ENCODE measurements around the gene MSANTD3.

The MSANTD3 gene

DNA sequence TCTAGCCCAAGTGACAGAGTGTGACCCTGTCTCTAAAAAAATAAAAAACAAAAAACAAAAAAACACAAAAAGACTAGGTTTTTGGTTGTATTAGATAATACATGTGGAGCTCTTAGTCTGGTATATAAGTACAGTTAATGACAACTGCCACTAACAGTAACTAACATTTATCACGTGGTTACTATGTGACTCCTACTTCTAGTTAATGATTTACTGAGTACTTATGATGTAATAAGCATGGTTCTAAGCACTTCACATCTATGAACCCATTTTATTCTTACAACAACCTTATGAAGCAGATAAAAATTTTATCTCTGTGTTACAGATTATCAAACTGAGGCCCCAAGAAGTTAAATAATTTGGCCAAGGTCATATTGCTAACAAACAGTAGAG lies 39.9 kb downstream of the MSANTD3 start:
- no peak for DNase-seq

DNA sequence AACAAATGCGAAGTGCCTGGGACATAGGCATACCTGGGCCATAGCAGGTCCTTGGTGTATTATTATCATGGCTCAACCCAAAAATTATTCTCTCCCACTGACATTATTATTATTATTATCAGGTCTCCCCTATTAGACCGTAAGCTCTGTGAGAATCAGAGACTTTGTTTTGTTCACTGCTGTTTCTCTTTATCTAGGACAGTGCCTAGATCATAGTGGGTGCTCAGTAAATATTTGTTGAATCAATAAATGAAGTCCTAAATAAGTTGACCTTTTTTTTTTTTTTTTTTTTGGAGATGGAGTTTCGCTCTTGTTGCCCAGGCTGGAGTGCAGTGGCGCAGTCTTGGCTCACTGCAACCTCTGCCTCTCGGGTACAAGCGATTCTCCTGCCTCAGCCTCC lies 41.1 kb downstream of the MSANTD3 start:
- no peak for DNase-seq

DNA sequence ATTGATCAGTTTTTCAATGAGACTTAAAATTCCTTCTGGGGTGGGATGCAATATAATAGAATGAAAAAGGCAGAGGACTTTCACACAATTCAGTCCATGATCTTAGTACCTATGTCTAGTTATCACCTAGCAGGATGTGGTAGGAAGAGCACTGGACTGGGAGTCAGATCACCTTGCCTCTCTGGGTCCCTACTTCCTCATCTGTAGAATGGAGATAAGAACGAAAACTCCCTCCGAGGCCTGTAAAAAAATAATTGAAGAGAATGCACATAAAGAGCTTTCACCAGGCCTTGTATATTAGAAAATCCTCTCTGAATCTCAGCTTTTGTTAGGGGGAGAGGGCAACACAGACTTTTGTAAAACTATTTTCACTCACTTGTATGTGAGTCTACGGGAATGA lies 45.3 kb downstream of the MSANTD3 start:
- DNase-seq: no peak

DNA sequence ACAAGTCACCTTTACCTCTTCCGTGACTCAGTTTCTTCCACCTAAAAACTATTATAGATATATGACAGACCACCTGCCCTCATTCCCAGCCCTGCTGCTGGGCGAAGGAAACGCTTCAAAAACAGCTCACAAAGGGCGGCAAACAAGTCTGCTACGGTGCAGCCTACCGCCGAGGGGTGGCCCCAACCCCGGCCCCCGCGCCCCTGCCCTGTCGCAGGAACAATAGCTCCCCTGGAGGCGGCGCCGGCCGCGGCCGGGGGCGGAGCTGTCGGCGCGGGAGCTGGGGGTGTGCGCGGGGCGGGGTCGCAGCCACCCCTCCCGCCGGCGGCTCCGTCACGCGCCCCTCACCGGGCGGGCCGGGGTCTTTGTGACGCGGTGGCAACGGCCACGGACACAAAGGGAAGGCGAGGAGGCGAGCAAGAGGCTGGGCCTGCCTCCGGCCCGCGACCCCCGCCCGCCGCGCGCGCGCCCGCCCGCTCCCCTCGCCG lies 45.9 kb downstream of the MSANTD3 start, which contains the start of gene TMEFF1:
Gene TMEFF1, plus strand, starts transcription at position 362 of the 488 bp plus-strand sequence. CDS start 396 bp downstream, outside the sequence.
- DNase-seq: peak; percentile 57

DNA sequence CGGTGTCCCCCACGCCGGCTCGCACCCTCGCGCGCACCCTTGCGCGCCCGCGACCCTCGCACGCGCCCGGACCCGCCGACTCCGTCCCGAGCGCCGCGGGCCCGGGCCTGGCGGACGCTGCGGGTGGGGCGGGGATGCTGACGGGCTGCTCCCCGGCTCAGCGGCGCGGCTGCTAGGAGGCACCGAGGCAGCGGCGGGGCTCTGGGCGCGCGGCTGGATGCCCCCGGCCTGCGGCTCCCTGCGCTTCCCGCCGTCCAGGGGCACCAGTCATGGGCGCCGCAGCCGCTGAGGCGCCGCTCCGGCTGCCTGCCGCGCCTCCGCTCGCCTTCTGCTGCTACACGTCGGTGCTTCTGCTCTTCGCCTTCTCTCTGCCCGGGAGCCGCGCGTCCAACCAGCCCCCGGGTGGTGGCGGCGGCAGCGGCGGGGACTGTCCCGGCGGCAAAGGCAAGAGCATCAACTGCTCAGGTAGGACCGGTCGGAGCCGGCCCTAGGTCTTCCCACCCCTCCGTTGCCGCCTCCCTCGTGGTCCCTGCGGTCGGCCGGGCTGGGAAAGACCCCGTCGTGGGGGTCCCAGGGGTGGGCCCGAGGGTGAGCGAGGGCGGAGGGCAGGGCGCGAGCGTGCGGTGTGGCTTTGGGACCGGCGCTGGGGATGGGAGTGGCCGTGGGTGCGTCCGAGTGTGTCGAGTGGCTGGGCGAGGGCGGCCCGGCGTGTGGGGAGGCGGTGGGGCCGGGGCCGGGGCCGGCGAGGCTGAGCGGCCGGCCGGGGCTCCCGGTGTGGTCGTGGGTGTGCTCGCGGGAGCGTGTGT lies 46.5 kb downstream of the MSANTD3 start:
- peak; percentile 44 for DNase-seq

DNA sequence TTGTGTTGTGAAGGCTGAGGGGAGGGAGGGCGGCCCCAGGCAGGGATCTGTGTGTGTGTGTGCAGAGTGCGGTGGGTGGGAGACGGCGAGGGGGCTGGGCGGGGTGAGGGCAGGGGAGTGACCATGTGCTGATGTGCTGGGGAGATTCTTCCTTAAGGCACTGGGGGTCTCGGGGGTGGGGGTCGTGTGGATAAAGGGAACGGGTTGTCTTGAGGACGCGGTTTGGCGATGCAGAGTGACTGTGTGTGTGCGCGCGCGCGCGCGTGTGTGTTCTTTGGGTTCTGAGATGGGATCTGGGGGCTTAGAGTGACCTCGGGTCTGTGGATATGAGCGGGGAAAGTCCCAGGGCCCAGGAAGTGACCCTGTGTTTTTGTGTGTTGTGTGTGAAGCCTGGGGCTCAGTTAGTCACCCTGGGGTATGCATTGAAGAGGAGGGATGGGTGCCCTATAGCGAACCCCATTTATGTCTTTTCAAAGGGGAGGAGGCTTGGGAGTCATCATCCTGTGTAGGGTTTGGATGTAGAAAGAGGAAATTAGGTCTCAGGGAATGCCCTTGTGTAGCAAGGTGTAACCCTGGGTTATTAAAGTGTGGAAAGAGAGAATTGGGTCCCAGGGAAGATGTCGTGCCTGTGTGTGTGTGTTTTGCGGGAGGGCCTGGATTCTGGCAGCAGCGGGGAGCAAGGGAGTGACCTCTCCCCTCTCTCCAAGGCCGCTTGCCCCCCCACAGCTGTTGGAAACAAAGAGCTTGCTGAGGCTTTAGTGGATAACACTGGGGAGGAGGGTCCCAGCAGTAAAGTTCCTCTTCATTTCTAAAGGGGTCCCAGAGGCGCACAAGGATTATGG lies 47.4 kb downstream of the MSANTD3 start:
- DNase-seq: peak; percentile 6

DNA sequence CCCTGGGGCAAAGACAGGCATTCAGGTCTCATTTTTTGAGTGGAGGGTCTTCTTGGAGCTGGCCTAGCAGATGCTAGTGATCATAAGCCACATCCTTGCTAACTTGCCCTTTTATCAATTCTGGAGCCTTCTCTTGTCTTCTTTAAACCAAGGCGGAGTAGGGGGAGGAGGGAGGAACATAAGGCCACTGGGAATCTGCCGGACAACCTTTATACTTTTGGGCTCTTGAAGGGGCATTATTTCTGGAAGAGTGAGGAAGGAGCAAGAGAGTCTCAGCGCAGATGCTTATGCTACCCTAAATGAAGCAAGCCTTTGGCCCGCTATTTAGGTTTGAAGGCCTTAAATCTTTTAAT lies 48.0 kb downstream of the MSANTD3 start:
- DNase-seq: no peak

DNA sequence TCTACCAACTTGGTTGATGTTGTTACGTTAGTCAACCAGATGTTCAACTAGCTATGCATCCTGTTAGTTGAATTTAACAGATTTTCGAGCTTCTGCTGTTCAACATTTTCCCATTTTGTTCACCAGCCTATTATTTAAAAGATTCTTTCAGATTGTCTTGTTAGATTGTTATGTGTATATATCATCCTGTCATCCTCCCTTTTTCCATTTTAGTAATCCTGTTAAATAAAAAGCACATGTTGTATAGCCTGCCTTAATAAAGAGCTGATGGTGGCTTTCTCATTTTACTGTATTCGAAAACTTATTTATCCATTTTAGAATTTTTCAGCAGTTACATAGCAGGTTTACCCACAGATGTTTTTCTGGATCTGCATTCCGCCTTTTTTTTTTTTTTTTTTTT lies 50.3 kb downstream of the MSANTD3 start:
- peak; percentile 37 for DNase-seq

DNA sequence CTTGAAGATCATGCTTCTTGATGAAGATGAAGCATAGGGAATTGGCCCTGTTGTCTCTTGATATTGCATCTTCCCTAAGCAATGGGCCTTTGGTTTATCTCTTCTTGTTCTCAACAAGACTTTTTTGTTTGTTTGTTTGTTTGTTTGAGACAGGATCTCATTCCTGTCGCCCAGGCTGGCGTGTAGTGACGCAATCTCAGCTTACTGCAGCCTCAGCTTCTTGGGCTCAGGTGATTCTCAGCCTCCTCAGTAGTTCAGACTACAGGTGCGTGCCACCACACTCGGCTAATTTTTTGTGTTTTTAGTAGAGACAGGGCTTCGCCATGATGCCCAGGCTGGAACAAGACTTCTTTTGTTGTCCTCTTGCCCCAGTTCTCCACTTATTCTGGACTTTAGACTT lies 51.2 kb downstream of the MSANTD3 start:
- no peak for DNase-seq

DNA sequence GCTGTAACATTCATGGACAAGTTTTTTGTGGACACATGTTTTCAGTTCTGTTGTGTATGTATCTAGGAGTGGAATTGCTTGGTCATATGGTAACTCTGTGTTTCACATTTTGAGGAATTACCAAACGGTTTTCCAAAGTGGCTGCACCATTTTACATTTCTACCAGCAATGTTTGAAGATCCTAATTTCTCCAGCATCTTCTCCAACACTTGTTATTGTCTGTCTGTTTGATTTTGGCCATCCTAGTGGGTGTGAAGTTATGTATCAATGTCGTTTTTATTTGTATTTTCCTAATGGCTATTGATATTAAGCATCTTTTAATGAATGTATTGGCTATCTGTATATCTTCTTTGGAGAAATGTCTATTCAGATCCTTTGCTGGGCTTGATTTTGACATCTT lies 52.9 kb downstream of the MSANTD3 start:
- DNase-seq: no peak

DNA sequence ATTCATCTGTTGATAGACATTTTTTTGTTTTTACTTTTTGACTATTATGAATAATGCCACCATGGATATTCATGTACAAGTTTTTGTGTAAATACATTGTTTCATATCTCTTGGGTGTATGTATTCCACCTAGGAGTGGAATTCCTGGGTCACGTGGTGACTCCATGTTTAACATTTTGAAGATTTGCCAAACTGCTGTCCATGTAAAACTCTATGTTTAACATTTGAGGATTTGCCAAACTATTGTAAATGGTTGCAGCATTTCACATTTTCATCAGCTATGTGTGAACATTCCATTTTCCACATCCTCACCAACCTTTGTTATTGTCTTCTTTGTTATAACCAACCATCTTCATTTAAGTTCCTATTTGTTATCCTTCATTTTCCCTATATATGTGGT lies 58.3 kb downstream of the MSANTD3 start:
- DNase-seq: peak; percentile 18

DNA sequence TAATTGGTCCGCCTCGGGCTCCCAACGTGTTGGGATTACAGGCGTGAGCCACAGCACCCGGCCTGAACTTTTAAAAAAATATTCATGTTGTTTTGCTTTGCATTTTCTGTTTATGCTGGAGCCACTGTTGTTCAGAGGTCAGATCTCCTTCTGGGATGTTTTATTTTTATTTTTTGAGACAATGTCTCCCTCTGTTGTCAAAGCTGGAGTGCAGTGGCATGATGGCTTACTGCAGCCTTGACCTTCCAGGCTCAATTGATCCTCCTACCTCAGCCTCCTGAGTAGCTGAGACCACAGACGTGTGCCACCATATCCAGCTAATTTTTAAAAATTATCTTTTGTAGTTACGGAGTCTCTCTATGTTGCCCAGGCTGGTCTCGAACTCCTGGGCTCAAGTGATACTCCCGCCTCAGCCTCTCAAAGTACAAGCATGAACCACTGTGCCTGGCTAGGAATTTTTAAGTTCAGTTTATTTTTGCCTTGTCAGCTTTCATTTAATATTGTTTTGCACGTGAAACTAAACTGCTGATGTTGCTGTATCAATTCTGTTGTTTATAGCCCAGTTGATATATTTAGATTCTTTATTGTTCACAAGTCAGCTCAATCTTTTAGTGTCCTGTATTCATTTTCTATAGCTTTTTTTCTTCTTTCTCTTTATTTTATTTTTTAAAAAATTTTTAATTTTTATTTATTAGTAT lies 59.7 kb downstream of the MSANTD3 start:
- no peak for DNase-seq

DNA sequence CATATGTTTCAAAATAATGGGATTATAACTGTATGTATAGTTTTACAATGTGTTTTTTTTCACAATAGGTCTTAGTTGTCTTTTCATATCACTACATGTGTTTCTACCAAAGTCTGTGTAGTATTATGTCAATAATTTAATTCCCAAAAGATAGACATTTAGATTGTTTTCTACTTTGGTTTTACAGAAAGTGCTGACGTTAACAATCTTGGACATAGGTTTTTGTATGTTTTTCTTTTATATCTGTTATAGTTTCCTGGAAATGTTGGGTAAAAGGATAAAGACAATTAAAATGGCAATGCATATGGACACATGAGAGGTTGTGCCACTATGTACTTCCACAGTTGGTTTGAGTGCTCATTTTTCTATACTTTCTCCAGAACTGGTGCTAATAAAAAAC lies 61.2 kb downstream of the MSANTD3 start:
- no peak for DNase-seq

DNA sequence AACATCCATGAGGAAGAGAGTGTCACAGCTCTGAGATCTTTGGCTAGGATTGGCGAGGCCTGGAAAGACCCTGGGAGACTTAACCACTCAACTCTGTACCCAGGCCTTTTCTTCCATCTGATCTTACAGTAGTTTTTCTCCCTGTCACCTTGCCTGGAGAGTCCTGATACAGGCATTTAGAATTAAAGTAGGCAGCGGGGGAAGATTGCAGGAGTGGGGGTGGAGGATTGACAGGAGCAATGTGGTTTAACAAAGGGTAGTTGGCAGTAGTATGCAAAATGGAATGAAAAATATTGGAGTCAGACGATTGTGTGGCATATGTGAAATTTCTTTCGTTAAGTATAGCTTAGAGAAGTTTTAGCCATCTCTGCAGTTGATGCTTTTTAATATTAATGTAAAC lies 62.9 kb downstream of the MSANTD3 start:
- no peak for DNase-seq

DNA sequence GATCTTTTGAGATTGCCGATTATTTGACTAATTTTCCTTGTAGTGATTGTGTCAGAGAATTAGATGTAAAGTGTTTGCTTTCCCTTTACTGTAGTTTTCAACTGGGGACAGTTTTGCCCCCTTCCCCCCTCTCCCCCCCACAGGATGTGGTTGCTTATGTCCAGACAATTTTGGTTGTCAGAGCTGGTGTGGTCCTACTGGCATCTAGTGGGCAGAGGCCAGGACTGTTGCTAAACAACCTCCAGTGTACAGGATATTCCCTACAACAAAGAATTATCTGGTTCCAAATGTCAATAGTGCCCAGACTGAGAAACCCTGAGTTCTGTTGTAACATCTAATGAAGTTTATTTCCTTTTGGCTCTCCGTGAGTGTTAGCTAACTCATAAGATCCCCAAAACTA lies 66.0 kb downstream of the MSANTD3 start:
- peak; percentile 36 for DNase-seq

DNA sequence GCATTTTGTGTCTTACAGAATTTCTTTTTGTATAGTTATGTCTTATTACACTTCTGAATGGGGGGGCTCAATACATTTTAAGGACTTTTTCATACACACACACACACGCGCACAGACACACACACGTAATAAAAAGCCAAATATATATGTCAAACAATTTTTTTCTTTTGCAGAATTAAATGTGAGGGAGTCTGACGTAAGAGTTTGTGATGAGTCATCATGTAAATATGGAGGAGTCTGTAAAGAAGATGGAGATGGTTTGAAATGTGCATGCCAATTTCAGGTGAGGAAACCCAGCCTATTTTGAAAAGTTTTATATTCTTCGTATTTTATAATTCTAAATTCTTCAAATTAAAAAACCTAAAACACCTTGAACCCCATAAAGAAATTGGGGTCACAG lies 71.6 kb downstream of the MSANTD3 start:
- DNase-seq: peak; percentile 53

DNA sequence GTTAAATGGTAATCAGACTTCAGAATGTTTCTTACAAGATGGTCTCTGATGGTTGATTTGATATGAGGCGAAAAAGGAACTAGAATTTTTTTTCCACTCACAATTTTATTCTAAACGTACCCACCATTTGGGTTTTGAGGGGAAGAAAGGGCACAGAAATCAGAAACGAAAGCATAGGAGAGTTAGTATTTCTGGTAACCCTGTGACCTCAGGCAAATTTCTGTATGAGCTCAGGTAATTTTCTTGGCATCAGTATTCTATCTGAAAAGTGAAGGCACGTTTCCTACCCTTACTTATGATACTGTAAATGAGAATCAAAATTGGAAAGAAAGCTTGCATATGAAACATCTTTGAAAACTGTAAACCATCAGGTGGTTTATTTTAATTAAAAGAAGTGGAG lies 72.5 kb downstream of the MSANTD3 start:
- DNase-seq: no peak

DNA sequence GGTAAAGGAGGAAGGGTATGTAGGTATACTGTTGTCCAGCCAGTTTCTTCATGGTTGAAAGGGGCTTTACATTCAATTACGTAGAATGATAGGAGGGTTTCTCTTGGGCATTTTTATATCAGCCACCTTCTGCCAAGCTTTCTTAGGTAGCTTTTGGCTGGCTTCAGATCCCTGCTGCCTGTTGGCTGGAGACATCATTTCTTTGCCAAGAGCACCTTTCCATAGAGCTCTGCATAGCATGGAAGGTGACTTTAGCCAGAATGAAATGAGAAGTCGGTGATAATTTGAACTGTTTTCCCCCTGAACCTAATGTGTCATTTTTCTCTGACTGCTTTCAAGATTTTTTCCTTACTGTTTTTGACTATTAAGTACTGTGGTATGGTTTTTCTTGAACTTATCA lies 72.9 kb downstream of the MSANTD3 start:
- no peak for DNase-seq

All from fibroblast of skin of right biceps (primary cell).